ENCODE measurements around the gene SLC7A6OS. TPM values are rescaled to one million over a fixed set of nuclear protein-coding genes. Genes with fewer than 3 reads are reported as not detected.

The SLC7A6OS gene
- total and polyA plus RNA-seq, 10 of the 15 experiments (the other 5 are each of a cell fraction or from before 2014, with no cell fraction given): 2.9 to 27.4 (median 16.9) TPM

DNA sequence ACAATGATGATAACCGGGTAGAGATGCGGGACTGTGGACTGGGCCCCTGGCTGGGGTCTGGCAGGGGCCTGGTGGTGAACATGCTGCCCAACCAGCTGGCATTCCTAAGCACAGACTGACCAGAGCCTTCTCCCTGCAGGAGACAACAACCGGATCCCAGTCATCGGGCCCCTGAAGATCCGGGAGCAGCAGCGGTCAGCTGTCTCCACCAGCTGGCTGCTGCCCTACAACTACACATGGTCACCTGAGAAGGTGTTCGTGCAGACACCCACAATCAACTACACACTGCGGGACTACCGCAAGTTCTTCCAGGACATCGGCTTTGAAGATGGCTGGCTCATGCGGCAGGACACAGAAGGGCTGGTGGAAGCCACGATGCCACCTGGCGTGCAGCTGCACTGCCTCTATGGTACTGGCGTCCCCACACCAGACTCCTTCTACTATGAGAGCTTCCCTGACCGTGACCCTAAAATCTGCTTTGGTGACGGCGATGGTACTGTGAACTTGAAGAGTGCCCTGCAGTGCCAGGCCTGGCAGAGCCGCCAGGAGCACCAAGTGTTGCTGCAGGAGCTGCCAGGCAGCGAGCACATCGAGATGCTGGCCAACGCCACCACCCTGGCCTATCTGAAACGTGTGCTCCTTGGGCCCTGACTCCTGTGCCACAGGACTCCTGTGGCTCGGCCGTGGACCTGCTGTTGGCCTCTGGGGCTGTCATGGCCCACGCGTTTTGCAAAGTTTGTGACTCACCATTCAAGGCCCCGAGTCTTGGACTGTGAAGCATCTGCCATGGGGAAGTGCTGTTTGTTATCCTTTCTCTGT lies 51.5 kb downstream of the SLC7A6OS start:
- peaks cover 29% of the 10 kb centered on the region for H3K4me1 ChIP-seq (ENCODE audit: control insufficient read depth, insufficient read depth, low read length)
- no peak overlapping the region for H3K9ac ChIP-seq (ENCODE audit: control insufficient read depth, insufficient read depth, low read length)
- H3K79me2 ChIP-seq (ENCODE audit: control insufficient read depth, insufficient read depth, low read length): peaks cover 8% of the 10 kb centered on the region
- ChIA-PET SMC1A (ENCODE audit: uncharacterized antibody, unreplicated experiment) (interaction anchor here (0.9 to 18.5 kb wide), 10 partner anchors 15 to 125 kb away, joined by 3 to 253 read pairs (median 9); no protein-coding TSS in a partner anchor), POLR2A (interaction anchor here (0.6 to 1.9 kb wide), 5 partner anchors 26 to 227 kb away, joined by 3 to 17 read pairs (median 6); partner anchors contain the start of gene NFATC3), CTCF (interaction anchor here (0.6 to 9.0 kb wide), 8 partner anchors 13 to 165 kb away, joined by 3 to 747 read pairs (median 7); partner anchors contain the start of gene PLA2G15), RAD21 (ENCODE audit: unreplicated experiment) (interaction anchor here (1.4 to 10.2 kb wide), 6 partner anchors 24 to 188 kb away, joined by 3 to 399 read pairs (median 6); partner anchors contain the start of genes PRMT7 and SLC7A6OS)
- no peak overlapping the region for H3K4me3 ChIP-seq
- DNase-seq (ENCODE audit: low read depth, low spot score): no peak
- no peaks in the 10 kb centered on the region for H3K9me3 ChIP-seq (replicated peaks; ENCODE audit: control insufficient read depth, insufficient read depth, low read length)
- peaks cover 0 to 7% of the 10 kb centered on the region in 2 experiments; a peak in 3 of 4 replicates for H3K36me3 ChIP-seq (ENCODE audit: control insufficient read depth in 2 of 2, insufficient read depth in 2 of 2, low read length in 1 of 2)
- no peaks in the 10 kb centered on the region for H3K27me3 ChIP-seq (replicated peaks in 1 of 2; ENCODE audit: control insufficient read depth in 2 of 2, insufficient read depth in 2 of 2, low read length in 1 of 2)
- ATAC-seq: no peak
- no peak for FAIRE-seq
- no peak overlapping the region for H3K27ac ChIP-seq (ENCODE audit: control insufficient read depth, insufficient read depth)
- no peak overlapping the region for H3K4me2 ChIP-seq (ENCODE audit: control insufficient read depth, insufficient read depth)
- no peak overlapping the region for H2AFZ ChIP-seq (ENCODE audit: control insufficient read depth, low read depth, low read length)
- no TSS peak for BruUV-seq (replicated peaks)
- WGBS (ENCODE audit: insufficient coverage, insufficient replicate concordance, low lambda C conversion rate, missing lambda C conversion rate): 93% methylated on average over 25 of the region's 27 CpGs
- in situ Hi-C loops (cut with MboI) (loop anchor here (5.0 kb wide), 1 partner anchor 68 kb away; no protein-coding TSS in a partner anchor), intact Hi-C loops (cut with micrococcal nuclease; ENCODE audit: unreplicated experiment) (no loop called here)
- no peaks in the 10 kb centered on the region for H4K20me1 ChIP-seq (ENCODE audit: control insufficient read depth, insufficient read depth)
- TF ChIP-seq RFX5 (IDR thresholded peaks at IDR 0.05; ENCODE audit: low read depth, low read length) (no peak), CEBPB (IDR thresholded peaks at IDR 0.05; ENCODE audit: borderline replicate concordance in 1 of 2, low read depth in 2 of 2, low read length in 2 of 2) (no peak), MEF2A (IDR thresholded peaks at IDR 0.05; ENCODE audit: insufficient read depth, low read depth, low read length) (no peak), PAX5 (IDR thresholded peaks at IDR 0.05; ENCODE audit: borderline replicate concordance, low read depth, low read length) (no peak), EZH2 (IDR thresholded peaks at IDR 0.05; ENCODE audit: borderline replicate concordance, control insufficient read depth, low read depth, low read length) (no peak), ZBTB11 (CRISPR knock-in tag; IDR thresholded peaks at IDR 0.05) (no peak), WRNIP1 (IDR thresholded peaks at IDR 0.05; ENCODE audit: borderline replicate concordance, low read depth, low read length) (no peak), USF2 (IDR thresholded peaks at IDR 0.05; ENCODE audit: borderline replicate concordance, low read depth, low read length) (no peak), SMAD1 (IDR thresholded peaks at IDR 0.05; ENCODE audit: low read depth, partially characterized antibody) (no peak), TCF12 (IDR thresholded peaks at IDR 0.05; ENCODE audit: low read depth, low read length) (no peak)
- TF ChIP-seq, protein P1, sequence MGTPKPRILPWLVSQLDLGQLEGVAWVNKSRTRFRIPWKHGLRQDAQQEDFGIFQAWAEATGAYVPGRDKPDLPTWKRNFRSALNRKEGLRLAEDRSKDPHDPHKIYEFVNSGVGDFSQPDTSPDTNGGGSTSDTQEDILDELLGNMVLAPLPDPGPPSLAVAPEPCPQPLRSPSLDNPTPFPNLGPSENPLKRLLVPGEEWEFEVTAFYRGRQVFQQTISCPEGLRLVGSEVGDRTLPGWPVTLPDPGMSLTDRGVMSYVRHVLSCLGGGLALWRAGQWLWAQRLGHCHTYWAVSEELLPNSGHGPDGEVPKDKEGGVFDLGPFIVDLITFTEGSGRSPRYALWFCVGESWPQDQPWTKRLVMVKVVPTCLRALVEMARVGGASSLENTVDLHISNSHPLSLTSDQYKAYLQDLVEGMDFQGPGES (IDR thresholded peaks at IDR 0.05): no peak
- TF ChIP-seq, protein P2, sequence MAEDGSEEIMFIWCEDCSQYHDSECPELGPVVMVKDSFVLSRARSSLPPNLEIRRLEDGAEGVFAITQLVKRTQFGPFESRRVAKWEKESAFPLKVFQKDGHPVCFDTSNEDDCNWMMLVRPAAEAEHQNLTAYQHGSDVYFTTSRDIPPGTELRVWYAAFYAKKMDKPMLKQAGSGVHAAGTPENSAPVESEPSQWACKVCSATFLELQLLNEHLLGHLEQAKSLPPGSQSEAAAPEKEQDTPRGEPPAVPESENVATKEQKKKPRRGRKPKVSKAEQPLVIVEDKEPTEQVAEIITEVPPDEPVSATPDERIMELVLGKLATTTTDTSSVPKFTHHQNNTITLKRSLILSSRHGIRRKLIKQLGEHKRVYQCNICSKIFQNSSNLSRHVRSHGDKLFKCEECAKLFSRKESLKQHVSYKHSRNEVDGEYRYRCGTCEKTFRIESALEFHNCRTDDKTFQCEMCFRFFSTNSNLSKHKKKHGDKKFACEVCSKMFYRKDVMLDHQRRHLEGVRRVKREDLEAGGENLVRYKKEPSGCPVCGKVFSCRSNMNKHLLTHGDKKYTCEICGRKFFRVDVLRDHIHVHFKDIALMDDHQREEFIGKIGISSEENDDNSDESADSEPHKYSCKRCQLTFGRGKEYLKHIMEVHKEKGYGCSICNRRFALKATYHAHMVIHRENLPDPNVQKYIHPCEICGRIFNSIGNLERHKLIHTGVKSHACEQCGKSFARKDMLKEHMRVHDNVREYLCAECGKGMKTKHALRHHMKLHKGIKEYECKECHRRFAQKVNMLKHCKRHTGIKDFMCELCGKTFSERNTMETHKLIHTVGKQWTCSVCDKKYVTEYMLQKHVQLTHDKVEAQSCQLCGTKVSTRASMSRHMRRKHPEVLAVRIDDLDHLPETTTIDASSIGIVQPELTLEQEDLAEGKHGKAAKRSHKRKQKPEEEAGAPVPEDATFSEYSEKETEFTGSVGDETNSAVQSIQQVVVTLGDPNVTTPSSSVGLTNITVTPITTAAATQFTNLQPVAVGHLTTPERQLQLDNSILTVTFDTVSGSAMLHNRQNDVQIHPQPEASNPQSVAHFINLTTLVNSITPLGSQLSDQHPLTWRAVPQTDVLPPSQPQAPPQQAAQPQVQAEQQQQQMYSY (CRISPR knock-in tag; IDR thresholded peaks at IDR 0.05): no peak
